Stomach (tissue), 9 donors: ENCODE results near the gene SH3BP2. TPM values are rescaled to one million over a fixed set of nuclear protein-coding genes. Genes with fewer than 3 reads are reported as not detected.

ENCODE experiments used
- DNase-seq, 2 donors: peaks; one replicate each; pipeline versions ENCODE4 v3.0.0 to v3.0.0-alpha.2; 2013 to 2019
- H3K27ac ChIP-seq, 5 donors: fragments of 200-600 bp in 4 of 5; sonication (generic) in 4 of 5; one replicate each; pipeline ENCODE4 v1.5.1; 2013 to 2019; ENCODE audit warnings: mild to moderate bottlenecking in 1 of 5, moderate library complexity in 1 of 5
- H3K27me3 ChIP-seq, 3 donors: fragments of 200-600 bp; sonication (generic); one replicate each; pipeline ENCODE4 v1.5.1; 2017 to 2019; ENCODE audit warnings: mixed run types in 1 of 3
- H3K36me3 ChIP-seq, 4 donors: fragments of 200-600 bp; sonication (generic); 1 replicate in 3 of 4; 2 replicates in 1 of 4; pipeline ENCODE4 v1.5.1; 2016 to 2019
- H3K4me1 ChIP-seq, 4 donors: fragments of 200-600 bp; sonication (generic); one replicate each; pipeline ENCODE4 v1.5.1; 2016 to 2019
- H3K4me3 ChIP-seq, 4 donors: fragments of 200-600 bp; sonication (generic) in 3 of 4; one replicate each; pipeline ENCODE4 v1.5.1; 2016 to 2019; ENCODE audit warnings: mild to moderate bottlenecking in 1 of 4
- H3K9me3 ChIP-seq, 4 donors: fragments of 200-600 bp; sonication (generic); one replicate each; pipeline ENCODE4 v1.5.1; 2016 to 2019
- CTCF ChIP-seq, 7 experiments: fragments of 450-650 bp in 4 of 7; fragments of 200-600 bp in 3 of 7; sonication (generic) in 3 of 7; IDR thresholded peaks; one replicate each; pipeline ENCODE4 v1.5.1; 2016 to 2019; ENCODE audit warnings: antibody characterized with exemption in 7 of 7, control low read depth in 2 of 7, mild to moderate bottlenecking in 1 of 7
- EP300 ChIP-seq: sonication (generic); formaldehyde crosslinking; IDR thresholded peaks from one replicate; pipeline ENCODE4 v1.6.1; 2017; ENCODE audit warnings: antibody characterized with exemption
- POLR2A ChIP-seq, 4 donors: fragments of 450-650 bp; IDR thresholded peaks; one replicate each; pipeline ENCODE4 v1.6.1; 2016; ENCODE audit warnings: antibody characterized with exemption in 4 of 4, control low read depth in 2 of 4, mild to moderate bottlenecking in 1 of 4, moderate library complexity in 1 of 4
- POLR2AphosphoS5 ChIP-seq, 3 donors: sonication (generic); formaldehyde crosslinking; IDR thresholded peaks; one replicate each; pipeline ENCODE4 v1.6.1; 2016; ENCODE audit warnings: antibody characterized with exemption in 3 of 3
- WGBS, 5 donors: extraction: QIAGEN DNeasy Blood & Tissue Kit in 3 of 5; methylation state at CpG; one replicate each; pipeline versions ENCODE4 v1.1.5 to v1.1.7; 2013 to 2018; 5-methylcytosine and 5-hydroxymethylcytosine counted together
- intact Hi-C: fragments of 100-400 bp; cut with DNase I; formaldehyde crosslinking; loops from one replicate; pipeline ENCODE4 v1.15.1; 2023; ENCODE audit warnings: low total_unique reads
- polyA plus RNA-seq, 3 donors: library from polyadenylated mRNA; stranded (reverse); fragments of 200-250 nt; gene quantifications; one replicate each; pipeline ENCODE4 v1.2.3, GENCODE V29; 2013
- total RNA-seq, 5 donors: library from RNA; depleted of rRNA; stranded (reverse); fragments of >200 nt; gene quantifications; one replicate each; pipeline versions ENCODE4 v1.1.0 to v1.2.3, GENCODE V29; 2014 to 2016
- donor health status: healthy with polysubstance abuse.
- donor health status: Bipolar disorder and iron deficiency.
- donor health status: healthy.

The SH3BP2 gene
- total and polyA plus RNA-seq, 8 donors, result 9.0 to 151 (median 32.7) TPM

GRCh38 chr4:2875556-2875955 lies 82.7 kb downstream of the SH3BP2 start:
- no peaks in the 10 kb centered on the region for H3K9me3 ChIP-seq
- peaks cover 28 to 80% (median 48%) of the 10 kb centered on the region in 4 donors for H3K4me1 ChIP-seq
- no peak for DNase-seq
- no peak overlapping the region for H3K4me3 ChIP-seq
- H3K36me3 ChIP-seq, result peaks cover 19 to 48% (median 38%) of the 10 kb centered on the region in 4 donors
- no peaks in the 10 kb centered on the region for H3K27me3 ChIP-seq
- intact Hi-C loops, result no loop called here
- H3K27ac ChIP-seq, result no peak overlapping the region
- TF ChIP-seq CTCF (IDR thresholded peaks at IDR 0.05) (no peak), POLR2AphosphoS5 (IDR thresholded peaks at IDR 0.05) (no peak), POLR2A (IDR thresholded peaks at IDR 0.05) (no peak), EP300 (no peak)
- WGBS, 5 donors, result 82 to 90% (median 87%) methylated on average over 3 of the region's 3 CpGs

GRCh38 chr4:2878346-2878745 lies 85.5 kb downstream of the SH3BP2 start:
- intact Hi-C loops, result no loop called here
- H3K27ac ChIP-seq, result peak overlapping the region in 1 of 5 donors; percentile 12
- no peaks in the 10 kb centered on the region for H3K9me3 ChIP-seq
- H3K4me3 ChIP-seq, result no peak overlapping the region
- no peak for DNase-seq
- no peak for TF ChIP-seq EP300
- TF ChIP-seq POLR2AphosphoS5 (IDR thresholded peaks at IDR 0.05), result no peak
- TF ChIP-seq POLR2A (IDR thresholded peaks at IDR 0.05), result no peak
- TF ChIP-seq CTCF (IDR thresholded peaks at IDR 0.05), result no peak
- H3K27me3 ChIP-seq, result no peaks in the 10 kb centered on the region
- peaks cover 14 to 62% (median 36%) of the 10 kb centered on the region in 4 donors for H3K4me1 ChIP-seq
- WGBS, 5 donors, result 80 to 88% (median 84%) methylated on average over 5 of the region's 5 CpGs
- H3K36me3 ChIP-seq, result peaks cover 27 to 62% (median 55%) of the 10 kb centered on the region in 4 donors

GRCh38 chr4:2879026-2879425 lies 86.1 kb downstream of the SH3BP2 start:
- no peaks in the 10 kb centered on the region for H3K27me3 ChIP-seq
- H3K27ac ChIP-seq, result peak overlapping the region in 1 of 5 donors; percentile 12
- WGBS, 5 donors, result 76 to 83% (median 81%) methylated on average over 5 of the region's 5 CpGs
- no peak for DNase-seq
- peaks cover 28 to 68% (median 62%) of the 10 kb centered on the region in 4 donors for H3K36me3 ChIP-seq
- peaks cover 11 to 55% (median 29%) of the 10 kb centered on the region in 4 donors for H3K4me1 ChIP-seq
- no peaks in the 10 kb centered on the region for H3K9me3 ChIP-seq
- no peak for TF ChIP-seq POLR2A (IDR thresholded peaks at IDR 0.05)
- TF ChIP-seq POLR2AphosphoS5 (IDR thresholded peaks at IDR 0.05), result no peak
- TF ChIP-seq CTCF (IDR thresholded peaks at IDR 0.05), result no peak
- TF ChIP-seq EP300, result no peak
- H3K4me3 ChIP-seq, result no peak overlapping the region
- intact Hi-C loops, result no loop called here

- Histone ChIP-seq H3K36me3 (peaks cover 44 to 79% (median 78%) of the 10 kb centered on the region in 4 donors), H3K9me3 (no peaks in the 10 kb centered on the region), H3K4me1 (peaks cover 0 to 39% (median 17%) of the 10 kb centered on the region in 4 donors), H3K27me3 (no peaks in the 10 kb centered on the region), H3K27ac (peak overlapping the region in 3 of 5 donors; percentile 11 to 13 (median 11)), H3K4me3 (no peak overlapping the region)
- DNase-seq, result no peak
- intact Hi-C loops, result no loop called here
- no peak for TF ChIP-seq POLR2AphosphoS5 (IDR thresholded peaks at IDR 0.05)
- no peak for TF ChIP-seq EP300
- TF ChIP-seq CTCF (IDR thresholded peaks at IDR 0.05), result no peak
- TF ChIP-seq POLR2A (IDR thresholded peaks at IDR 0.05), result no peak
- WGBS, 5 donors, result 46 to 64% (median 53%) methylated on average over 3 of the region's 3 CpGs
Observed at GRCh38 chr4:2881431-2881830, 88.5 kb downstream of the SH3BP2 start.
